AG04449 (cell line): ENCODE measurements around the gene NINL.

Experiments
- CTCF ChIA-PET: fragments of 350-600 bp; formaldehyde crosslinking; extraction: SDS; loops from one replicate; lab custom pipeline; 2021; ENCODE audit warnings: antibody characterized with exemption; lab: Yijun Ruan, JAX
- POLR2A ChIA-PET: fragments of 400-600, 350-600 bp; formaldehyde crosslinking; extraction: SDS; loops from one replicate; lab custom pipeline; 2020; ENCODE audit warnings: antibody characterized with exemption, inconsistent platforms; lab: Yijun Ruan, JAX
- DNase-seq: peaks from one replicate; pipeline ENCODE4 v3.0.0-alpha.2; 2010; ENCODE audit warnings: low read depth, low spot score
- H3K4me3 ChIP-seq: 2 replicates; pipeline ENCODE4 v1.5.1; 2011; ENCODE audit warnings: low read depth, mild to moderate bottlenecking, control low read depth, low read length
- CTCF ChIP-seq: IDR thresholded peaks from one replicate; pipeline ENCODE4 v1.5.1; 2011; ENCODE audit warnings: mild to moderate bottlenecking, moderate library complexity, low read length, control low read depth, inconsistent platforms; ENCODE audit not compliant: insufficient read depth; ENCODE audit errors: missing control alignments

Gene NINL

DNA sequence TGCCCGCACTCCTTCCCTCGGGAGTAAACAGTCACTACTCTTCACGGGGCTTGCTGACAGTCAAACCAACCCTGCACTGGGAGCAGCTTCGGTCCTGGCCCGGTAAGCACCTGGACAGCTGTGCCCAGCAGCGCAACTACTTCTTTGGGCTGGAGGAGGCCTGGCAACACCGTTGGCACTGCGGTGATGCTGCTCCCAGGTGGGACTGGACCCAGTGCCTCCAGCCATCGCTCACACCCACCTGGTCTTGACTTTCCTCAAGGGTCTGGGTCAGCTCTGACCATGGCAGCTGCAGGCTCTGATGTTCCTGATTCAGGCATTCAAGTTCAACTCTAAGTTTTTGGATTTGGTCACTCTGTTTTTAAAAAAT, 124.1 kb downstream of the NINL start:
- no peak for DNase-seq
- POLR2A ChIA-PET, result no interaction called here
- CTCF ChIA-PET, result interaction anchor here (1.2 kb wide), 1 partner anchor 9 kb away, joined by 3 read pairs; no protein-coding TSS in a partner anchor
- no peak for TF ChIP-seq CTCF
- H3K4me3 ChIP-seq, result no peak overlapping the region

- no peak overlapping the region for H3K4me3 ChIP-seq
- CTCF ChIA-PET, result interaction anchor here (1.1 kb wide), 1 partner anchor 10 kb away, joined by 4 read pairs; no protein-coding TSS in a partner anchor
- POLR2A ChIA-PET, result no interaction called here
- no peak for TF ChIP-seq CTCF
- no peak for DNase-seq
Observed at GRCh38 chr20:25460566-25461280, 124.6 kb downstream of the NINL start.

GRCh38 chr20:25459916-25460535, 125.3 kb downstream of the NINL start:
- ChIA-PET POLR2A (no interaction called here), CTCF (interaction anchor here (1.1 kb wide), 1 partner anchor 10 kb away, joined by 4 read pairs; no protein-coding TSS in a partner anchor)

GRCh38 chr20:25459111-25459830, 126.1 kb downstream of the NINL start:
- no peak for TF ChIP-seq CTCF
- ChIA-PET POLR2A (no interaction called here), CTCF (no interaction called here)
- no peak for DNase-seq
- no peak overlapping the region for H3K4me3 ChIP-seq

More at GRCh38 chr20:25459916-25460535, 125.3 kb downstream of the NINL start:
- TF ChIP-seq CTCF, result no peak
- H3K4me3 ChIP-seq, result no peak overlapping the region
- DNase-seq, result no peak

GRCh38 chr20:25457886-25458680, 127.2 kb downstream of the NINL start:
- DNase-seq, result no peak
- TF ChIP-seq CTCF, result no peak
- POLR2A ChIA-PET, result no interaction called here
- CTCF ChIA-PET, result no interaction called here
- H3K4me3 ChIP-seq, result no peak overlapping the region
